H1 (cell line): ENCODE data around the gene HIBADH. TPM values are rescaled to one million over a fixed set of nuclear protein-coding genes. Genes with fewer than 3 reads are reported as not detected.

Experiments
- ASH2L ChIP-seq: fragments of 200-600, 300-600 bp; sonication (generic); IDR thresholded peaks from one replicate; pipeline ENCODE4 v1.7.1; 2017; ENCODE audit warnings: low read length
- BACH1 ChIP-seq: IDR thresholded peaks from 2 replicates; pipeline ENCODE4 v1.6.1; 2012; ENCODE audit warnings: low read length, improper control_type of control experiment
- CHD2 ChIP-seq: IDR thresholded peaks from 2 replicates; pipeline ENCODE4 v1.6.1; 2012; ENCODE audit warnings: low read length, improper control_type of control experiment
- CREB1 ChIP-seq: IDR thresholded peaks from 2 replicates; pipeline ENCODE4 v1.6.1; 2012; ENCODE audit warnings: inconsistent platforms
- EGR1 ChIP-seq: IDR thresholded peaks from 2 replicates; pipeline ENCODE4 v1.6.1; 2011; ENCODE audit warnings: low read depth, low read length, borderline replicate concordance
- EP300 ChIP-seq, 2 experiments: IDR thresholded peaks; 1 replicate in 1 of 2; 2 replicates in 1 of 2; pipeline ENCODE4 v1.6.1; 2011 to 2012; ENCODE audit warnings: low read depth in 2 of 2, low read length in 2 of 2, mild to moderate bottlenecking in 2 of 2, borderline replicate concordance in 1 of 2, inconsistent platforms in 1 of 2, moderate library complexity in 1 of 2
- EZH2 ChIP-seq: fragments of 200-600 bp; sonication (generic); IDR thresholded peaks from 2 replicates; pipeline ENCODE4 v1.7.1; 2012; ENCODE audit warnings: low read depth, mild to moderate bottlenecking, moderate library complexity, low read length, inconsistent platforms; ENCODE audit not compliant: severe bottlenecking
- HDAC2 ChIP-seq, 2 experiments: fragments of 300-600 bp in 1 of 2; sonication (generic) in 1 of 2; IDR thresholded peaks; 2 replicates each; pipeline ENCODE4 v1.6.1; 2011 to 2012; ENCODE audit warnings: low read depth in 2 of 2, low read length in 2 of 2, mild to moderate bottlenecking in 2 of 2, moderate library complexity in 2 of 2, borderline replicate concordance in 1 of 2, inconsistent platforms in 1 of 2
- KDM5A ChIP-seq: fragments of 200-600 bp; IDR thresholded peaks from 2 replicates; pipeline ENCODE4 v1.7.1; 2012; ENCODE audit warnings: mild to moderate bottlenecking, low read length, inconsistent platforms, mixed read lengths
- POU5F1 ChIP-seq: IDR thresholded peaks from 2 replicates; pipeline ENCODE4 v1.6.1; 2011; ENCODE audit warnings: low read depth, mild to moderate bottlenecking, low read length, moderate library complexity
- RXRA ChIP-seq: IDR thresholded peaks from 2 replicates; pipeline ENCODE4 v1.6.1; 2011; ENCODE audit warnings: low read depth, mild to moderate bottlenecking, low read length, moderate library complexity; ENCODE audit not compliant: insufficient read depth
- SAP30 ChIP-seq: fragments of 300-600 bp; sonication (generic); IDR thresholded peaks from 2 replicates; pipeline ENCODE4 v1.7.1; 2012; ENCODE audit warnings: low read length, moderate library complexity, mild to moderate bottlenecking, inconsistent platforms; ENCODE audit not compliant: insufficient read depth, insufficient replicate concordance
- SP2 ChIP-seq: IDR thresholded peaks from 2 replicates; pipeline ENCODE4 v1.6.1; 2012; ENCODE audit warnings: mild to moderate bottlenecking, low read length, inconsistent platforms
- TAF7 ChIP-seq: optimal IDR thresholded peaks from 2 replicates; pipeline ENCODE3; 2011; ENCODE audit warnings: low read depth, mild to moderate bottlenecking, inconsistent platforms, low read length, moderate library complexity, borderline replicate concordance
- TCF12 ChIP-seq: IDR thresholded peaks from 2 replicates; pipeline ENCODE4 v1.6.1; 2011; ENCODE audit warnings: low read depth, mild to moderate bottlenecking, low read length
- polyA plus RNA-seq, 7 experiments: library from polyadenylated mRNA; depleted of rRNA in 3 of 7; stranded (reverse) in 5 of 7; unstranded in 2 of 7; fragments of >200 nt in 5 of 7; fragments of 200-250 nt in 2 of 7; gene quantifications; 1 replicate in 5 of 7; 2 replicates in 1 of 7; 4 replicates in 1 of 7; pipeline versions ENCODE4 v1.2.1 to v1.2.3, GENCODE V29; 2011 to 2013; ENCODE audit warnings: missing spikeins in 2 of 7, mixed read lengths in 2 of 7
- total RNA-seq: library from RNA; stranded (reverse); fragmentation: NEBNext Ultra II Directional; extraction: Animal tissue kit (Norgen Biotek cat#: 25700); gene quantifications from 2 replicates; pipeline ENCODE4 v1.2.1, GENCODE V29; 2021
- TF ChIP-seq, protein P1 (sequence below), 3 experiments: IDR thresholded peaks; 1 replicate in 2 of 3; 2 replicates in 1 of 3; pipeline versions ENCODE4 v1.5.1 to v1.6.1; 2011; ENCODE audit warnings: low read length in 3 of 3, mild to moderate bottlenecking in 3 of 3, inconsistent platforms in 2 of 3, low read depth in 1 of 3, moderate library complexity in 1 of 3; ENCODE audit not compliant: insufficient read depth in 1 of 3; ENCODE audit errors: control extremely low read depth in 1 of 3
- TF ChIP-seq, protein P2 (sequence below): IDR thresholded peaks from 2 replicates; pipeline ENCODE4 v1.6.1; 2012; ENCODE audit warnings: inconsistent platforms

HIBADH gene
- total and polyA plus RNA-seq, 2 of the 8 experiments (the other 6 are each of a cell fraction or from before 2014, with no cell fraction given) = 30.1 to 39.5 TPM

DNA sequence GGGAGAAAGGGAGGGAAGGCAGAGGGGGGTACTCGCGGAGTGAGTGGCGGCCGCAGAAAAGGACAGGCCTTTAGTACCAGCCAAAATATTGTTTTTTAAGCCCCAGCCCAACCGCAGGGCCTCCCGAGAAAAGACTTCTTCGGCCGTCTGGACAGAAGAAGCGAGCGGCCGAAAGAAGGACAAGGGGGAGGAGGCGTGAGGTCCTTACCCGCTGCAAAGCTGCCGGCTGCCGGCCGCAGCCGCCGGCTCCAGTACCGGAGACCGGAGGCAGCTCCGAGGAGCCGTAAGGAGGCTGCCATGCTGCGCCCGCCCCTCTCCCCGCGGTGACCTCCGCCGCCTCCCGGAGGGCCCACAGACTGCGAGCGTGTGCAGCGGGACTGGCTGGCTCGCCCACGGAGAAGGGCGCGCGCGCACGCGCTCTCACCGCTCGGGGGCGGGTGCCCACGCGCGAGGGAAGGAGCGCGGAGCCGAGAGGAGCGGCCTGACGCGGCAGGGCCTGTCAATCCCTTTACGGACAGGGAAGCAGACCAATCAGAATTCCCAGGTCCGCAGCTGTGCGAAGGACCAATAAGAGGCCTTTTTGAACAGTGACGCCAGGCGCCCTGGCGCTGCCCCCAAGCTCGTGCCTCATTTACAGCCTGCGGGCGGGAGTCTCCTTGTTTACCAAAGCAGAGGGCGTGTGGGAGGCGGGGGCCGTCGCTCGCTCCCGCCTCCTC lies at the start of gene HIBADH (continued):
- TF ChIP-seq, protein P1, sequence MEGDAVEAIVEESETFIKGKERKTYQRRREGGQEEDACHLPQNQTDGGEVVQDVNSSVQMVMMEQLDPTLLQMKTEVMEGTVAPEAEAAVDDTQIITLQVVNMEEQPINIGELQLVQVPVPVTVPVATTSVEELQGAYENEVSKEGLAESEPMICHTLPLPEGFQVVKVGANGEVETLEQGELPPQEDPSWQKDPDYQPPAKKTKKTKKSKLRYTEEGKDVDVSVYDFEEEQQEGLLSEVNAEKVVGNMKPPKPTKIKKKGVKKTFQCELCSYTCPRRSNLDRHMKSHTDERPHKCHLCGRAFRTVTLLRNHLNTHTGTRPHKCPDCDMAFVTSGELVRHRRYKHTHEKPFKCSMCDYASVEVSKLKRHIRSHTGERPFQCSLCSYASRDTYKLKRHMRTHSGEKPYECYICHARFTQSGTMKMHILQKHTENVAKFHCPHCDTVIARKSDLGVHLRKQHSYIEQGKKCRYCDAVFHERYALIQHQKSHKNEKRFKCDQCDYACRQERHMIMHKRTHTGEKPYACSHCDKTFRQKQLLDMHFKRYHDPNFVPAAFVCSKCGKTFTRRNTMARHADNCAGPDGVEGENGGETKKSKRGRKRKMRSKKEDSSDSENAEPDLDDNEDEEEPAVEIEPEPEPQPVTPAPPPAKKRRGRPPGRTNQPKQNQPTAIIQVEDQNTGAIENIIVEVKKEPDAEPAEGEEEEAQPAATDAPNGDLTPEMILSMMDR (IDR thresholded peaks at IDR 0.05; ENCODE audit: control extremely low read depth in 1 of 3, insufficient read depth in 1 of 3, low read depth in 1 of 3, low read length in 3 of 3) = no peak
- TF ChIP-seq EZH2 (no peak), RXRA (no peak), ASH2L (peak; percentile 98), TCF12 (peak; percentile 60; the same call in 1 of the 2 replicates), CHD2 (peak; percentile 92), KDM5A (no peak), SAP30 (peak; percentile 15), EP300 (IDR thresholded peaks at IDR 0.05; ENCODE audit: borderline replicate concordance in 1 of 2, low read depth in 2 of 2, low read length in 2 of 2) (peak in 1 of 2 experiments; percentile 82; a peak in 1 of 3 replicates), TAF7 (peak; percentile 52), SP2 (peak; percentile 86), POU5F1 (no peak), CREB1 (peak; percentile 87), HDAC2 (IDR thresholded peaks at IDR 0.05; ENCODE audit: borderline replicate concordance in 1 of 2, low read depth in 2 of 2, low read length in 2 of 2) (peak in 1 of 2 experiments; percentile 52; a peak in 1 of 4 replicates), BACH1 (peak; percentile 64; the same call in 1 of the 2 replicates), EGR1 (peak; percentile 100)
- TF ChIP-seq, protein P2, sequence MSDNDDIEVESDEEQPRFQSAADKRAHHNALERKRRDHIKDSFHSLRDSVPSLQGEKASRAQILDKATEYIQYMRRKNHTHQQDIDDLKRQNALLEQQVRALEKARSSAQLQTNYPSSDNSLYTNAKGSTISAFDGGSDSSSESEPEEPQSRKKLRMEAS = peak; percentile 67
- TF ChIP-seq, all 59 proteins: peak for 20
